Esophagus squamous epithelium (tissue), 4 donors: ENCODE measurements around the gene COQ8B.

Source experiments
- POLR2A ChIP-seq, 4 donors: fragments of 450-650 bp; IDR thresholded peaks; one replicate each; pipeline ENCODE4 v1.6.1; 2017; ENCODE audit warnings: antibody characterized with exemption in 4 of 4, mild to moderate bottlenecking in 4 of 4, moderate library complexity in 3 of 4
- TF ChIP-seq, protein P1 (sequence below), 6 experiments: fragments of 450-650 bp in 4 of 6; fragments of 200-600 bp in 2 of 6; sonication (generic) in 2 of 6; IDR thresholded peaks; one replicate each; pipeline ENCODE4 v1.5.1; 2016 to 2019; ENCODE audit warnings: antibody characterized with exemption in 6 of 6, mild to moderate bottlenecking in 4 of 6, moderate library complexity in 4 of 6

- TF ChIP-seq, protein P1, sequence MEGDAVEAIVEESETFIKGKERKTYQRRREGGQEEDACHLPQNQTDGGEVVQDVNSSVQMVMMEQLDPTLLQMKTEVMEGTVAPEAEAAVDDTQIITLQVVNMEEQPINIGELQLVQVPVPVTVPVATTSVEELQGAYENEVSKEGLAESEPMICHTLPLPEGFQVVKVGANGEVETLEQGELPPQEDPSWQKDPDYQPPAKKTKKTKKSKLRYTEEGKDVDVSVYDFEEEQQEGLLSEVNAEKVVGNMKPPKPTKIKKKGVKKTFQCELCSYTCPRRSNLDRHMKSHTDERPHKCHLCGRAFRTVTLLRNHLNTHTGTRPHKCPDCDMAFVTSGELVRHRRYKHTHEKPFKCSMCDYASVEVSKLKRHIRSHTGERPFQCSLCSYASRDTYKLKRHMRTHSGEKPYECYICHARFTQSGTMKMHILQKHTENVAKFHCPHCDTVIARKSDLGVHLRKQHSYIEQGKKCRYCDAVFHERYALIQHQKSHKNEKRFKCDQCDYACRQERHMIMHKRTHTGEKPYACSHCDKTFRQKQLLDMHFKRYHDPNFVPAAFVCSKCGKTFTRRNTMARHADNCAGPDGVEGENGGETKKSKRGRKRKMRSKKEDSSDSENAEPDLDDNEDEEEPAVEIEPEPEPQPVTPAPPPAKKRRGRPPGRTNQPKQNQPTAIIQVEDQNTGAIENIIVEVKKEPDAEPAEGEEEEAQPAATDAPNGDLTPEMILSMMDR (IDR thresholded peaks at IDR 0.05): no peak
- no peak for TF ChIP-seq POLR2A (IDR thresholded peaks at IDR 0.05)
Measured at GRCh38 chr19:40705950-40706619, 10.6 kb downstream of the COQ8B start.
